GM21447 (cell line): Measurements from ENCODE around the gene RAG2.

Experiments used
- ATAC-seq: cut with Tn5 transposase; IDR thresholded peaks from one replicate; pipeline ENCODE4 v1.9.1; 2021; ENCODE audit not compliant: unreplicated experiment

Gene RAG2

GRCh38 chr11:36601155-36601554 is 3.1 kb upstream of the RAG2 start:
- ATAC-seq, result no peak

- no peak for ATAC-seq
Measured at GRCh38 chr11:36600180-36600579, 2.1 kb upstream of the RAG2 start.

GRCh38 chr11:36596880-36597279 is 1.2 kb downstream of the RAG2 start:
- ATAC-seq, result no peak

DNA sequence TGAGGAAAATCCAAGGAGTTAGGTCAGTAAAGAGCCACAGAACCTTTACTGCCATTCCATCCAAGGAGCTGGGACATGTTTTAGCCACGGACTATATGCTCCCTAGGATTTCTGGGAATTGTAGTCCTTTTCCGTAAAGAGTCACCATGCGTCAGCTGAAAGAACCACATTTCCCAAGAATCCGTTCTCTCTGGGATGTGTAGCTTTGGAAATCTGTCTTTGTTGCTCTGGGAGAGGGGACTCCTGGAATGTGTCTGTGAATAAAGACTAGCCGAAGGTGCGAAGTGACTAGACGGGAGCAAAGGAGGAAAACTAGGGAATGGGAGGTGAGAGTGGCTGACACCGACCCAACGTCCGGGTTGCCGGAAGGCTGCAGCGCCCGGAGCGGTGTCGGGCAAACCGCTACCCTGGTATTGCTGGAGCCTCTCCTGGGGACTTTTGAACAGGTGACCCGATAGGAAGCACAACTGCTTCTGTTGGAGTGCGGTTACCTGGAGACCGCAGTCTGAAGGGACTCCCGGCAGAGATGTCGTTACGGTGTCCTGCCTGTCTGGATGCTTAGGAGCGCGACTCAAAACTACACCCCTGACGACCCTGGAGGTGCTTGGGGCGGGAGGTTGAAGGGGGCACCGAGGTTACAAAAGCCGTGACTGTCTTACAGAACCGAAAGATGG is 3.6 kb downstream of the RAG2 start, which contains the start of gene IFTAP:
Gene IFTAP (plus strand): TSS at position 187 of the 674 bp plus-strand sequence. CDS start 15,602 bp downstream, outside the sequence.
- peak; percentile 94 for ATAC-seq

GRCh38 chr11:36591433-36591832 is 6.6 kb downstream of the RAG2 start:
- no peak for ATAC-seq

DNA sequence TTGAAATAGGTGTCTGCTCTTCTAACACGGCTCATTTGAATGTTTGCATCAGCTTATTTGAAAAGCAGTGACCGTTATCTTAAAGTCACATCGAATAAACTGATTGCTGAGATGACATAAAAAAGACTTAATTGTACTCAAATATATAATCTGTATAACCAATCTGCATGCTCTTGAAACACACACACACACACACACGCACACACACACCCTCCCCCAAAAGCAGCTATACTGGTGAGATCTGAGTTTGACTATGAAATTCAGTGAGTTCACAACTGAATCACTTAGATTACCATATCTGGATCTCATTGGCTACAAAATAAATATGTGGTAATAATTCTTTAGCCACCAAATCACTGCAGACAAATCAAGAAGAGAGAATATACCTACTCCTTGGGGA is 7.5 kb downstream of the RAG2 start:
- ATAC-seq, result no peak

DNA sequence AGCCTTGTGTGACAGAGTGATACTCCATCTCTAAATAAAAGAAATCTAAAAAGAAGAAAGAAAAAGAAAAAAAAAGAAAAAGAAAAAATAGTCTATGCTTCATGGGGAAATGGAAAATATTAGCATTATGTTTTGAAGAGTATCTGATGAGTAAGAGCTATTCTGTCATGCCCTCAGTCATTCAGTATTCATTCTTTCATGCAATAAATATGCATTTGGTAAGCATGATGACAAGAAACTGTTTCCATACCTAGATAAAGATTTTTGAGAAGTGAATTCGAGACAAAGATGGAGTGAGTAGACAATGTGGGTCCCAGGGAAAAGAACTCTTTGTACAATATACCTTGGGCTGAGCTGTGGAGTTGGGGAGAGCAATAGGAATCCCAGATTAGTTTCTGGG is 9.9 kb downstream of the RAG2 start:
- no peak for ATAC-seq

DNA sequence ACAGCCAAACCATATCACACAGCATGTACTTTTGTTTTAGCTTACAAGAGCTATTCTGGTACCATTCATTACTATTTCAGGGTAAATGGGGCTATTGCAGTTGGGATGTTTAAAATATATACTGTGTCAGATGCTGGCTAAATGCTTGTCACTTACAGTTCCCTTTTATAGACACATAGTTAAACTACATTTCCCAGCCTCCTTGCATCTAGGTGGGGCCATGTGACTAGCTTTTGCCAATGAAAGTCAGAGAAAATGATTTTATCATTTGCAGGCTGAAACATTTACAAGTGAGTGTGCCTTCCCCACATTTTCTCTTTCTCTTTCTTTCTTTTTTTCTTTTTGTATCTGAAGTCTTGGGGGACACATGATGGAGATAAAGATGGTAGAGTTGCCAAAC is 11.5 kb downstream of the RAG2 start:
- ATAC-seq, result no peak

DNA sequence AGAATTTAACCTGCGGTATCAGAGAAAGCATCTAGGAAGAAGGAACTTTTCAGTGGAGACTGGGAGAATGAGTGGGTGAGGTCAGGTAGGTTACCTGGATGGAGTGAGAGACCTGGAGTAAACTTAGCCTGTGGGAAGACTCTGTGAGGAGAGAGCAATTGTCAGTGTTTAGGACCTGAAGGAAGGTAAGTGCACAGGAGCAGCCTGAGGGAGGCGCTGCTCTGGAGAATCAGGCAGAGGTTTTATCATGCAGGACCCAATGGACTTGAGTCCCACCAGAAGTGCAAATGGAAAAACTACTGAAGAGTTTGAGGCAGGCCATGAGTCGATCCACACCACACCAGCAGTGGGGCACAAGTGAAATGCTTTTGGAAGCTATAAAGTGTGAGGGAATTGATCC is 14.4 kb downstream of the RAG2 start:
- ATAC-seq, result no peak

- ATAC-seq, result no peak
Measured at GRCh38 chr11:36581536-36581935, 16.5 kb downstream of the RAG2 start.

GRCh38 chr11:36578458-36578857 is 19.6 kb downstream of the RAG2 start:
- no peak for ATAC-seq

DNA sequence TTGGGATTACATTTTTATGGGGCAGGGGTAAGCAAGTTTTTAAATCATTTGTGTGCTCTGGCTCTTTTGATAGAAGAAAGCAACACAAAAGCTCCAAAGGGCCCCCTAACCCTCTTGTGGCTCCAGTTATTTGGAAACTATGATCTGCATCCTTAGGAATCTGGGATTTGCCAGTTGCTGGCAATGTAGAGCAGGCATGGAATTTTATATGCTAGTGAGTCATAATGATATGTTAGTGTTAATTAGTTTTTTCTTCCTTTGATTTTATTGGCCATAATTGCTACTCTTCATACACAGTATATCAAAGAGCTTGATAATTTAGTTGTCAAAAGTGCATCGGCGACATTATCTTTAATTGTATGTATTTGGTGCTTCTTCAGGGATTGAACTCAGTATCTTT is 20.2 kb downstream of the RAG2 start:
- ATAC-seq, result no peak

DNA sequence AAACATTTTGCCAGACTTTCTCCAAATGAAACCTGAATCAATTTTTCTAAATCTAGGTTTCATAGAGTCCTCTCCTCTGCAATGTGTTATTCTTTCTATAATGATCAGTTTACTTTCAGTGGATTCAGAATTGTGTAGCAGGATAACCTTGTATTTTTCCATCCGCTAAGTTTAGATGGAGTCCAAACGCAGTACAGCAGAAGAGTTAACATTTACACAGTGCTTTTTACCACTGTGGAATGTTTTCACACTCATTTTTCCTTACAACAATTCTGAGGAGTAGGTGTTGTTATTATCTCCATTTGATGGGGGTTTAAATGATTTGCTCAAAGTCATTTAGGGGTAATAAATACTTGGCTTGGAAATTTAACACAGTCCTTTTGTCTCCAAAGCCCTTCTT is 20.7 kb downstream of the RAG2 start:
- no peak for ATAC-seq

DNA sequence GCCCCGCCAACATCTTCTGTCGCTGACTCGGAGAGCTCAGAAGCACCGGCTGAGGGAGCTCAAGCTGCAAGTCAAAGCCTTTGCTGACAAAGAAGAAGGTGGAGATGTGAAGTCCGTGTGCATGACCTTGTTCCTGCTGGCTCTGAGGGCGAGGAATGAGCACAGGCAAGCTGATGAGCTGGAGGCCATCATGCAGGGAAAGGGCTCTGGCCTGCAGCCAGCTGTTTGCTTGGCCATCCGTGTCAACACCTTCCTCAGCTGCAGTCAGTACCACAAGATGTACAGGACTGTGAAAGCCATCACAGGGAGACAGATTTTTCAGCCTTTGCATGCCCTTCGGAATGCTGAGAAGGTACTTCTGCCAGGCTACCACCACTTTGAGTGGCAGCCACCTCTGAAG is 23.6 kb downstream of the RAG2 start:
- ATAC-seq, result no peak

GRCh38 chr11:36569095-36569494 is 28.9 kb downstream of the RAG2 start:
- no peak for ATAC-seq

DNA sequence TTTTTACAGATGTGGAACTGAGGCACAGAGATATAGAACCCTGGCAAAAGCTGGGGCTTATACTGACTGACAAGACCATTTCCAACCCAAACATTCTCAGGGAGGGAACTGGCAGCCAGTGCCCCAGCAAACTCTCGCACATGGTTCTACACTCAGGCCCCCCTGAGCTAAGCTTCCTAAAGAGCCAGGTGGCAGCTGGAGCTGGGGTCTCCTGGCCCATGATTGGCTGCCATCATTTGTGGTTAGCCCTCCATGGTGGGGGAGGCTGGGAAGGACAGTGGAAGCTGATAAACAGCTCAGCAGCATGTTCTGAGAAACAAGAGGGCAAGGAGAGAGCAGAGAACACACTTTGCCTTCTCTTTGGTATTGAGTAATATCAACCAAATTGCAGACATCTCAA is 30.3 kb downstream of the RAG2 start, which contains the start of gene RAG1:
Gene RAG1 (plus strand): TSS at position 314 of the 400 bp plus-strand sequence. CDS start 5,298 bp downstream, outside the sequence.
- no peak for ATAC-seq

GRCh38 chr11:36566407-36567053 is 31.5 kb downstream of the RAG2 start:
- ATAC-seq, result no peak

DNA sequence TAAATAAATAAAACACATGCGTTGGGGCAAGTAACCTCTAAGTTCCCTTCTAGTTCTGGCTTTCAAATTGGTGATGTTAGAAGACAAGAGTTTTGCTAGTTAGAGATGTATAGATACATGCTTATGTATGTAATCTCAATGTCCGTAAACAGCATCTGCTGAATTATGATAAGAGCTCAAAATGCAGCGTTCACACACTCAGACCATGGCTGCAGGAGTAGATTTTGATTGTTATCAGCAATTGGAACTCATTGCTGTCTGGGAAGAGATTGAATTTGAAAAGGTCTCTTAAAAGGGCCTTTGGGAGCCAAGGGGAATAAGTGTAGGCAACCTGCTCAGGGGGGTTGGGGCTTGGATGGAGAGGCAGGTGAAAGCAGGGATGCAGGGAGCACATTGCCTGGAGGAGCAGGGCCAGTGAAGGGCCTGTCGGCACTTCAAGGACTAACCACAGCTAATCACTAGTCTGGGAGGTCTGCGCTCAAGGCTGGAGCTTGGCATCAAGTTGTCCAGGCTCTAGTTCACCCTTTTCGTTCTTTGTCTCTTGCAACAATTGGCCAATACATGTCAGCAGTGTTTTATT is 32.9 kb downstream of the RAG2 start:
- ATAC-seq, result no peak

GRCh38 chr11:36564376-36565030 is 33.5 kb downstream of the RAG2 start:
- ATAC-seq, result peak; percentile 65

DNA sequence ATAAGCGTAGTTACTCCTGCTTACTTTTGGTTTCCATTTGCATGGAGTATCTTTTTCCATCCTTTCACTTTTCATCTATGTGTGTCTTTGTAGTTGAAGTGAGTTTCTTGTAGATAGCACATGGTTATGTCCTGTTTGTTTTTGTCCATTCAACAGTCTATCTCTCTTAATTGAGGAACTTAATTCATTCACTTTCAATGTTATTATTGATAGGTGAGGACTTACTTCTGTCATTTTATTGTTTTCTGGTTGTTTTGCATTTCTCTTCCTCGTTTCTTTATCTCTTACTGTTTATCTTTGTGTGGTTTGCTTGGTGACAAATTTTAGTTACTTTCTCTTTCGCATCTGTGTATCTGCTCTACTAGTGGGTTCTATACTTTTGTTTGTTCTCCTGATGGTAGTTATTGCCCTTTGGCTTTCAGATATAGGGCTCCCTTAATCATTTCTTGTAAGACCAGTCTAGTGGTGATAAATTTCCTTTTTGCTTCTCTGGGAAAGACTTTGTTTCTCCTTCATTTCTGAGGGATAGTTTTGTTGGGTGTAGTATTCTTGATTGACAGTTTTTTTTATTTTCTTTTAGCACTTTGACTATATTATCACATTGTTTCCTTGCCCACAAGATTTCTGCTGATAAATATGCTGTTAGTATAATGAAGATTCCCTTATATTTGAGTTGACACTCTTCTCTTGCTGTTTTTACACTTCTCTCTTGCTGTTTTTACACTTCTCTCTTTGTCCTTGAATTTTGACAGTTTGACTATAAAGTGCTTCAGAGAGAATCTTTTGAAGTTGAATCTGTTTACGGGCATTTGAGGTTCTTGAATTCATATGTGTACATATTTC is 39.2 kb downstream of the RAG2 start:
- peak; percentile 96 for ATAC-seq

DNA sequence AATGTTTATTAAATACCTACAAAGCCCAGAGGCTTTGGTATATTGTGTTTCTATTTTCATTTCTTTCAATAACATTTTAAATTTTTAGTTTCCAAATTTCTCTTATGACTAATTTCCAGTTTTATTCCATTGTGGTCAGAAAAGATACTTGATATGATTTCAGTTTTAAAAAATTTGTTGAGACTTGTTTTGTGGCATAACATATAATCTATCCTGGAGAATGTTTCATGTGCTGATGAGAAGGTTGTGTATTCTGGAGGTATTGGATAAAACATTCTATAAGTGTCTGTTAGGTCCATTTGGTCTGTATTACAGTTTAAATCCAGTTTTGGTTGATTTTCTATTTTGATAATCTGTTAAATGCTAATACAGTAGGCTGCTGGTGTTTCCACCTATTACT is 40.0 kb downstream of the RAG2 start:
- no peak for ATAC-seq
